GDM1 (cell line): Measurements from ENCODE around the gene SMIM5.

ENCODE experiments used
- DNase-seq: peaks from one replicate; lab custom pipeline; 2025; lab: John Stamatoyannopoulos, UW

SMIM5 gene

GRCh38 chr17:75639771-75640555, 6.7 kb downstream of the SMIM5 start:
- no peak for DNase-seq

DNA sequence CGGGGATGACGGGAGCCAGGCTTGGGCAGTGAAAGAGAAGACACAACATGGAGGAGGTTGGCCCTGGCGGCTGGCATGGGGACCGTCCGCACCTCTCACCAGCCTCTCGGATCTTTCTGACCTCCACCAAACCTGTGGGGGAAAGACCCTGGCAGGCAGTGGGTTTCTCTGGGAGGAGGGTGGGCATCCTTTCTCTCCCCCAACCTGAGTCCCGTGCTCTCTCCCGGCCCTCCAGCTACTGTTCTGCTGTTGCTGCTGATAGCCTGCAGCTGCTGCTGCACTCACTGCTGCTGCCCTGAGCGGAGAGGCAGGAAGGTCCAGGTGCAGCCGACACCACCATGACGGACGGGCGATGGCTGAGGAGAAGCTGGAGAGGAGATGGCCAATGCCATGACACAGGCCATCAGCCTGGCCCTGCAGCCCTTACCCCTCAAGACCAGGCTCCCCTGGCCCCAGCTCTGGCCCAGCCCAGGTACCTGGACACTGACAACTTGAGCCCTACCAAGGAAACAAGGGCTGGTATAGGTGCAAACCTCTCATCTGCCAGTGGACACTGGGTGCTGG, 7.4 kb downstream of the SMIM5 start:
- no peak for DNase-seq

DNA sequence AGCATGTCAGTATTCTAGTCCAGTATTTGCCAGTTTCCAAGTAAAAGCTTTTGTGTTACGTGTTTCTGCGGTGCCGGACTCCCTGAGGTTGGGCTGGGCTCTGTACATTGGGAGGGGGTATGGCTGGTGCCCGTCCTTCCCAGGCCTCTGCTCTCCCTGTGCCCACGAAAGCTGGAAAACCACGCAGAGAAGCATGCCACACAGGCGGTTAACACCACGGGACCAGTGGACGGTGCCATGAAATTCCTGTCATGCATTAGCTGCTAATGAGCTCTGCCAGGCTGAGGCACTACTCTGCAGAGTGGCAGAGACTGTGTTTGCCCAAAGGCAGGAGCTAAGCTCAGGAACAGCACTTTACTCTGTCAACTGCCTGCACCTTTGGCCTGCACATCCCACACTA, 8.1 kb downstream of the SMIM5 start:
- DNase-seq: no peak

DNA sequence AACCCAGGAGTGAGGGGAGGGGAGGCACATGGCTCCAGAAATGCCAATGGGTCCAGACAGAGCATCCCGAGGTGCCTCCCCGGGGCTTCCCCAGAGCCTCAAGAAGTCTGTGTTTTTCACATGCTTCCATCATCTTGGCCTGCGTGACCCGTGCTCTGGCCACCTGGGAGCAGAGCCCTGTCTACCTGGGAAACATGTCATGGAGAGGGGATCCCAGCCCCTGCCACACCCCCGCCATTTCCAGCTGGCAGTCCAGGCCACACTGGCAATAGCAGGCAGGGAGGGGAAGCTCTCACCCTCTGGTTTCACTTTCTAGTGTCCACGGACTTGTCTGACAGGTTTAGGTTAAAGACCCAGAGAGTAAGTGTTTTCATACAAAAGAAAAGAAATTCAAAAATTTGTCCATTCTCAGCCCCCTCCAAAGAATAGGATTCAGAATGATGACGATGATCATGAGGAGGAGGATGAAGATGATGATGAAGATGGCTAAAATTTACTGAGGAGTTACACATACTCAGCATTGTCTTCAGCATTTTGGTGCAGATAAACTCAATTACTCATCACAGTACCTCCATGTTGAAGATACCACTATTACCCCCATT, 9.0 kb downstream of the SMIM5 start:
- no peak for DNase-seq

GRCh38 chr17:75642784-75643642, 9.8 kb downstream of the SMIM5 start:
- DNase-seq: no peak

DNA sequence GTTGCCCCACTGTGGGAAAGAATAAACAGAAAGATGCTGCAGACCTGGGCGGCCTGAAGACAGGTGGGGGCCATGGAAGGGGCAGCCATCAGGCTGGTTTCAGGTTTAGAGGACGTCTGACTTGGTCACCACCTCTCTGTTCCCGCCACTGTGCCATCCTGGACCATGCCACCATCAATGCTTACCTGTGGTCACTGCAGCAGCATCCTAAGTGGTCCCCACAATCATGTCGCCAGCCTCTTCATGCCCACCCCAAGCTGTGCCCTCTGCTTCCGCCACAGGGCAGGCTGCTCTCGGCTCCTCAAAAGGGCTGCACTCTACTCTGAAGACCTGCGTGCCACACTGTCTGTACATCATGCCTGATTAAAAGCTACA, 10.4 kb downstream of the SMIM5 start:
- no peak for DNase-seq

DNA sequence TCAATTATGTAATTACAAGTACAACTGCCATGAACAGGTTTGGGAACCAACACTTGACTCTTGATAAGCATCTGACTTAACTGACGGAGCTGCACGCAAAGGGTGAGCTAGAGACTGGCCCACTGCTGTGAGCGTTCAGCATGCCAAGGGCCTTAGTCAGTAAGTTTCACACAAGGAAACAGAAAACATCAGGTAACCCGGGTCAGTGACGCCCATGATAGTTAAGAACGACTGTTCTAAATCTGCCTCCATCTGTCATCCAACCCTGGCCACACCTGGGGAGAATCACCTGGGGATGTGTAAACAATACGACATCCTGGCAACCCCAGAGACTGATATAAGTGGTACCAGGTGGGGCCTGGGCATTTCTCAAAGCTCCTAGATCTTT, 12.3 kb downstream of the SMIM5 start:
- no peak for DNase-seq

DNA sequence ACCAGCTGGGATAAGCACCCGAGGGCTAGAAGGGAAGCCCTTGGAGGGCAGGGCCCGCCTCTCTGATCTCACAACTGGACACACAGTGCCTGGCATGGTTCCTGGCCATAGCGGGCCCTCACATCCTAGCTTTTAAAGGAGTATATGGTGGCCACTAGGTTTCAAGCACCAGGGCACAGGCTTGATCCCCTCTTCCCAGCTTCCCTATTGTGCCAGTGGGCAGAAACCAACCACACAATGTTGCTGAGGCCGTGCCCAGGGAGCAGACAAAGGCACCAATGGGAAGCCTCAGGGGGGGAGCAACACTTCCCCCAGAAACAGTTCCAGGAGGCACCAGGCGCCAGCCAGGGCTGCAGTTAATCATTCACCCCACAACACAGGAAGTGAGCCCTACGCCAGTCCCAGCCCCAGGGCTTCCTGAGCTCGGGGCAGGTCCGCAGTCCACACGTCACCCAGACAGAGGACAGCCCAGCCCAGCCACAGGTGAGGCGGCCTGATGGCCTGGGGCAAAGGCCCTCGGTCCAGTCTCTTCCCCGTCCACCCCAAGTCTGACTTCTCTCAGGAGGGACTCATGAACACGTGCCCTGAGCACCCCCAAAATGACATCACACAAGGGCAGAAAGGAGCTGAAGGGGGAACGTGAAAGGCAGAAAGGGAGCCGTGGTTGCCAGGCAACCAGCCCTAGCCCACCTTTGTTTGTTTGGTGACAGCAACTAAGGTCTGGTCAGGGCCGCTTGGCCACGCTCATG, 12.8 kb downstream of the SMIM5 start:
- peak; percentile 80 for DNase-seq

DNA sequence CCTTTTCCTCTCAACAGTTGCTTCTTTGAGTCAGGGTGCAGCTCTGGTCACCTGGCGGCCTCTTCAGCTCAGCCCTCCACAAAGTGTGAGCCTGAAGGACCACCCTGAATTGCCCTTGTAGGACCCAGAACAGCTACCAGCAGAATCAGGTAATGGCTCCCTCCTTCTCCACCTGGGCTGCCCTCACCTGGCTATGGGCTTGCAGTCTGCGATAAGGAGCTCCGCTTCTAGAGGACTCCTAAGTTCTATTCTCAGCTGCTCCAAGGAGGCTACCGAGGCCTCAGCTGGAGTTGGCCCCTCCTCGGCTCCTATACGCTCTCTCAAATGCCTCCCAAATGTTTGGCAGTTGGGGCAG, 13.4 kb downstream of the SMIM5 start:
- no peak for DNase-seq

DNA sequence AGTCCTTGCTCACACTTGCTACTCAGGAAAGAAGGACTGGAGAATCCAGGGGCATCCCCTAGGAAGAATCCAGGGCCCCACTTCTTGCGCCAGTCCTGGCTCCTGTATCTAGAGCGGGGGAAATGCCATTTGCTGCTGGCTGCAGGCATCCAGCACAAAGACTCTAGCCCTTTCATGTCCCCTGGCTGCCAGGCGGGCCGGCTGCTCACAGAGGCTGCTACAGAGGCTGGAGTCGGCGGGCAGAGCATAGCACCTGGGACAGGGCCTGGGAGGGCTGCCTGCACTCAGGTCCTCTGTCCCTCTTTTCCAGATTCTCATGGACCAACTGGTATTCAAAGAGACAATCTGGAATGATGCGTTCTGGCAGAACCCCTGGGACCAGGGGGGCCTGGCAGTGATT, 13.8 kb downstream of the SMIM5 start:
- no peak for DNase-seq

GRCh38 chr17:75647921-75648320, 14.7 kb downstream of the SMIM5 start:
- no peak for DNase-seq

DNA sequence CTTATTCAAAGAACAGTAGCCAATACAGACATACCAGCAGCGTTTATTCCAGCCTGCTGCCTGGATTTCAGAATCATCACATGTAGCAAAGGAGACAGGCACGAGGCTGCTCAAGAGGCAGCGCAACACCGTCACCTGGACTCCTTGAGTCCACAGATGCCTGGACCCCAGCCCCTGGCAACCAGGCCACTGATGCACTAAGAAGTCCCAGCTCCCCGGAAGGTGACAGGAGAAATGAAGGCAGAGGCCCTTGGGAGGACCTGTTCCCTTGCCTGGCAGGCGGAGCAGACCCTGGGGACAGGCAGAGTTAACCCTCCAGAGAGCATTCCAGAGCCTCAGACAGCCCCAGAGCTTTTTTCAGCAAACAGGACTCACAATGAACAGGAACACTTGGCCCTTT, 16.5 kb downstream of the SMIM5 start:
- no peak for DNase-seq

DNA sequence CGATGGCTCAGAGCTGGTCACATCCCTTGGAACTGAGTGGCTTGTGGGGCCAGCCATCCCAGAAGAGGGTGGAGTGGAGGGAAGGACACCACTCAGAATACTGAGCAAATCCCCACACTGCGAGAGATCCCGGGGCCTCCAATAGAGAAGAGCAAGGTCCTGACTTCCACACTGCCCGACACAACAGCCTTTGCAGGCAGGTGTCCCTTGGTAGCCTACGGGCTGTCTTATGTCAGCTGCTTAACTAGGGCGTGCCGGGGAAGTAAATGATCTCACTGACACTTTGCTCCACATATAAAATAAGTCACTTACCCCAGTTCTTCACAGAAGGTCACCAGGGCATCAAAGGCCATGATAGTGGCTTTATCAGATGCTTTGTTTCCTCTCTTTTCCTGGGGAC, 17.6 kb downstream of the SMIM5 start:
- DNase-seq: no peak

DNA sequence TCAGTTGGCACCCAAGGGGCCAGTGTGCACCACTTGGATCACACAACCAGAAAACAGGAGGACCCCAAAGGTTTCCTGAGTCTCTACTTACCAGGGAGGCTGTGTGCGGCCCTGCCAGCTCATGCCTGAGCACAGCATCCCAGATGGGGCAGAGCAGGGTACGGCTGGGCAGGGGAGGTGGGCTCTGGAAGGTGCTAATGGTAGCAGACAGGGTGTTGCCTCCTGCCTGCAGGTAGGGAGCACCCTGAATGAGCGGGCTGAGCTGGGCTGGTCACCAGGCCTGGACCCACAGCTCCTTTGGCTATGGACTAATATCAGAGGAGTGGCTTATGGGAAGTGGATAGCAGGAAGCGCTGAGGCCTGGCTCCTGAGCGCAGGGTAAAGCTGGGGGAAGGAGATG, 19.1 kb downstream of the SMIM5 start:
- DNase-seq: no peak

DNA sequence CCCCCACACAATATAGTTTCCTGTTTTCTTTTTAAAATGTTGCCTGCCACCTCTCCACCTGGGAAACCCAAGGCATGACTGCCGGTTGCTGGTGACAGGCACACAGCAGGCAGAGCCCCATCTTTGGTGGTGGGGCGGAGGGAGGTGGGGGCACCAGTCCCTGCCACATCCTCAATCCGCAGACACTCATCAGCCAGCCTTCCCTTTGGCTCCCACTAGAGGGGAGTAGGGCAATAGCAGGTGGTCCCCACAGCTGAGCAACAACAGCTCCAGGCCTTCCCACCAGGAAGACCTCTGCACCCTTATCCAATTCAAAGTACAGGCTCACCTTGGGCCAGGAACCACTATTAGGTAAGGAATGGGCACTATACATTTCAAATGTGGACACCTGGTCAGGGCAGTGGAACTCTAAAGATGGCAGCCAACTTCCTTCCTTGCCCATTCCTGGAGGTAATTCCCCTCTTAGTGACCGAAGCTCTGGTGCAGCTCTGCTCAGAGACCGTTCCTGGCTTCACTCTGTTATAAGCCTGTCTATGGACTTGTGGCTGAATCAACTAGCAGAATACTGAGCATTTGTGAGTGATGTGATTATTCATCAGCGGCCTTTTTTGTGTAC, 19.8 kb downstream of the SMIM5 start:
- peak; percentile 41 for DNase-seq

DNA sequence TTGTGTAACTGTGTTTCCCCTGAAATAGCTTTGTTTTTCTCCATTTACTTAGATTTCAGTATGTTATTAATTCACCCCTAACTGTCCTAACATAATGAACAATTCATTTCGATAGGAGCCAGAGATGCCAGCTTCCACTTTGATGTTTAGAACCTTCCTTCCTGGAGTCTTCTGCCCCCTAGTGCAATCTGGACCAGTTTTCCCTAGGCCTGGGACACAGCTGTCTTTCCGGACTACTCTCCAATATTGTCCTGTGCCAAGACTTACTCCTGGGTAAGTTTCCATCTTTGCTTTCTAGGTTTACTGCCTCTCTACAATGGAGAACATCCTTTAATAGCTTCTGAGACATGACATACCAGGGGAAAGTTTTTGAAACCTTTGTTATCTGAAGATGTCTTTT, 20.9 kb downstream of the SMIM5 start:
- DNase-seq: no peak

DNA sequence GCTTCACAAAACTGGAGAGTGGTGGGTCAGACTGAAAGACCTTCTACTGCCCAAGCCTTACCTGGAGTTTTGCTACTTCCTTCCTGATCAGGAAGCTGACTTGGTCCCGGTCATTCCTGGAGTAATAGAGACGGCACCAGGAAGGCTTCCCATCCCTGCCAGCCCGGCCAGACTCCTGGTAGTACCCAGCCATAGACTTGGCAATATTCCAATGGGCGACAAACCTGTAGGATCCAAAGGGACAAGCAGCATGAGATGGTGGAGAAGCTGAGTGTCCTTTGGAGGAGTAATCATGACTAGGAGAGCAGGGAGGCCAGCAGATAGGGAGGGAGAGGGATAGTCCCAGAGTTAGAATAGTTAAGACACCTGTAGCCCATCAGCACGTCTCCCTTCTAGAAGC, 25.0 kb downstream of the SMIM5 start:
- DNase-seq: no peak

GRCh38 chr17:75661531-75661930, 28.3 kb downstream of the SMIM5 start:
- no peak for DNase-seq

DNA sequence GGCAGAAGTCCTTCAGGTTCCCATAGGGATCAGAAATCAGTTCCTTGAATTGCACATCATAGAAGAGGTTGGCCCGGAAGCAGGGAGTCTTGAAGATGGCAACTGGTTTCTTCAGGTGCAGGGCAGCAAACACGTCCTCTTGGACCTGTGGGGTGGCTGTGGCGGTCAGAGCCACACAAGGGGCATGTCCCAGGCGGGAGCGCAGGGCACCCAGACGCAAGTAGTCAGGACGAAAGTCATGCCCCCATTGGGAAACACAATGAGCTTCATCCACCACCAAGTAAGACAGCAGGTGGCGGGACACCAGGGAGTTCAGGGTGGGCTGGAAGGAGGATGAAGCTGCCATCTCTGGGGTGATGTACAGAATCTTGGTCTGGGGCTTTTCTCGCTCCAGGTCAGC, 29.3 kb downstream of the SMIM5 start:
- DNase-seq: no peak

DNA sequence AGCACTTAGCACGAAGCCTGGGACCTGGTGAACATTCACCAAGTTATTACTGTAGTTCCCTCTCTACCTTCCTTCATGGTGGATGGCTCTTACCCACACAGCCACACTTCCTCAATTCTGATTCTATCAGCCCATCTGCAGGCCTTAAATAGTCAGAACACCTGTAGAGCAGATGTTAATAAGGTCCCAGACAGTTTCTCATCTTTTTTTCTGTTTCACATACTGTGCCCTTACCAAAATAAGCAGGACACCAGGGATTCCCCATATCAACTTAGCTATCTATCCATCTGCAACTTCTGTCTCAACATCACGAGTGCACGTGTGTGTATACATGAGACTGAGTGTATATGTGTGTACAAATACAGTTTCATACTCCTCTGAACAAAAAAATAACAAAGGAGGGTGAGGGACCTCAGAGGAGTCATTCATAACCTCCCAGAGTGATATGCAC, 30.9 kb downstream of the SMIM5 start:
- DNase-seq: no peak

- DNase-seq: no peak
Measured at GRCh38 chr17:75665981-75666380, 32.7 kb downstream of the SMIM5 start.
